B cell (primary cell): ENCODE measurements around the gene DRAXIN.

Experiments used
- CTCF ChIP-seq: fragments of 200-600 bp; IDR thresholded peaks from one replicate; pipeline ENCODE4 v1.8.0; 2022; ENCODE audit warnings: antibody characterized with exemption, mild to moderate bottlenecking
- EZH2 ChIP-seq: IDR thresholded peaks from 2 replicates; pipeline ENCODE4 v1.6.1; 2012; ENCODE audit warnings: borderline replicate concordance, low read depth, mild to moderate bottlenecking, moderate library complexity, low read length; ENCODE audit not compliant: insufficient read depth, poor library complexity, severe bottlenecking

GRCh38 chr1:11658542-11658941 lies 33.0 kb upstream of the DRAXIN start:
- TF ChIP-seq CTCF (no peak), EZH2 (no peak)
